GM18519 (cell line): ENCODE data around the gene CLHC1.
A peak's percentile ranks its signal among the peaks of the same experiment; 100 is the strongest.
"Not testable (repeated sequence)": the region's sequence is repeated elsewhere in the genome, so short reads cannot be mapped to it uniquely, and the experiment has no call there.

Source experiments
- ATAC-seq: cut with Tn5 transposase; IDR thresholded peaks from one replicate; pipeline ENCODE4 v1.9.1; 2021; ENCODE audit warnings: mild to moderate bottlenecking, moderate library complexity; ENCODE audit not compliant: unreplicated experiment, low FRiP score

Gene CLHC1

DNA sequence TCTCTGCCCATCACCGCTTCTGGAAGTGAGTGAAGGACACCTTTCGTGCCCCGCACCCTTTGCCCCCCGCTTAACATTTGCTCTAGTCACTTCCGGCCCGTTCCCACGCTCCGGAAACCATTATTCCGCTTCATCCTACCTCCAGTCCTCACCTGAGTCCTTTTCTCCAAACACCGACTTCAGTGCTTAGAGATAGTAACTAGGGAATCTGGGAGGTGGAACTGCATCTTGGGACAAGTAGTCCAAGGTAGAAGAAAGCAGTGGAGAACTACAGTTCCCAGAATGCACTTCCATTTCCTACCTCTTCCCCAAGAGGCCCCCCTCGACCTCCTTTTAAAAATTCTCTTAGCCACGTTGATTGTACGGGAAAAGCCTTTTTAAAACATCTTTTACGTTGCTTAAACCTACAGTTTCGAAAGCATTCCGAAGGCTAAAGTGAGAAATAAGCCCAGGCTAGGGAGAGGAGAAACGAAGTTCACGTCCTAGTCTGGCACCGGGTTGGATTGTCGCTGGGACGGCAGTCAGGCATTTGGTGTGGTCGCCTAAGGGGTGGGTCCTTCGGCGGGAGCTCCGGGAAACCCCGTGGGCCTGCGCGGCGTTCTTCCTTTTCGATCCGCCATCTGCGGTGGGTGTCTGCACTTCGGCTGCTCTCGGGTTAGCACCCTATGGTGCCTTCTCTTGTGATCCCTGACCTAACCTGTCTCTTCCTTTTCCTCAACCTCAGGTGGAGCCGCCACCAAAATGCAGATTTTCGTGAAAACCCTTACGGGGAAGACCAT lies at the start of gene CLHC1, which contains the start of gene RPS27A:
CLHC1 (minus strand) TSS at position 210 of the 779 bp plus-strand sequence. CDS start 9,882 bp downstream, outside the sequence.
RPS27A (plus strand) TSS at position 605 of the 779 bp plus-strand sequence; CDS start at position 742, 137 bp downstream.
- peak; percentile 78 for ATAC-seq

DNA sequence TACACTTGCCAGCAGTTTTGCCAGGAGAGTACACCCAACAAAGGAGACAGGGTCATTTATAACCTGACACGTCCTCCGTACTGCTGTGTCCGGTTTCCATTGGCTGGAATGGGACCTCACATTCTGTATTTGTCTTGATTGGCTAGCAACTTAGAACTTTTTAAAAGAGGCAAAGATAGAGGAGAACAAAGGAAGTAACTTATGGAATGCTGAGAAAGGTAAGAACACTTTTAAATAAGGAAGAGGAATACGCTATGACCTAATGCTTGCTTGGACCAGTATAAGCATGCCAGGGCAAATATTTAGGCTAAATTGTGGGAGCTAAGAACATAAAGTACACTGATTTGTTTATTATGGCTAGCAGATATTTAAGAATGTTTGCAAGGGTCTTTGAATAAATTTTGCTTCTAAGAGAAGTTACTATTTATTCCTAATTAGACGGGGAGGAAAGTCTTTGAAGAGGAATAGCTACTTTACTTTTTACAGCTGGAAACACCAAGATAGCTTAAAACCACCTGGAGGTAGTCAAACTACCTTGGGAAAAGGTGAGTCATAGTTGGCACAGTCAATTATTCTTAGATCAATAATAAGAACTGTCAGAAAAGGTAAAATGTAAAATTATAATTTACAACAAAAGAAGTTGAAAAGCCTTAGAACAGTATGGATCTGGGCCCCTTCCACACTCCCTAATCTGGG lies 48.9 kb upstream of the CLHC1 start:
- ATAC-seq = not testable (repeated sequence)

DNA sequence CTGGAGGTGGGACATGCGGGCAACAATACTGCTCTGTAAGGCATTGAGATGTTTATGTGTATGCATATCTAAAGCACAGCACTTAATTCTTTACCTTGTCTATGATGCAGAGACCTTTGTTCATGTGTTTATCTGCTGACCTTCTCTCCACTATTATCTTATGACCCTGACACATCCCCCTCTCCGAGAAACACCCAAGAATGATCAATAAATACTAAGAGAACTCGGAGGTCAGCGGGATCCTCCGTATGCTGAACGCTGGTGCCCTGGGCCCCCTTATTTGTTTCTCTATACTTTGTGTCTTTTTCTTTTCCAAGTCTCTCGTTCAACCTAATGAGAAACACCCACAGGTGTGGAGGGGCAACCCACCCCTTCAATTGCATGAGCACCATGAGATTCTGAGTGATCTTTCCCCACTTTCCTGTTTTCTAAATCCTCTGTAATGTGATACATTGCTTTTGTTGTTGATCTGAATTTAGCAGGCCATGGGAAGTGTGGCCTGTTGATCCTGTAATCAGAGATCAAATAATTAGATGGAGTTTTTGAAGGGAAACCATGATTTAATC lies 47.8 kb upstream of the CLHC1 start:
- not testable (repeated sequence) for ATAC-seq

DNA sequence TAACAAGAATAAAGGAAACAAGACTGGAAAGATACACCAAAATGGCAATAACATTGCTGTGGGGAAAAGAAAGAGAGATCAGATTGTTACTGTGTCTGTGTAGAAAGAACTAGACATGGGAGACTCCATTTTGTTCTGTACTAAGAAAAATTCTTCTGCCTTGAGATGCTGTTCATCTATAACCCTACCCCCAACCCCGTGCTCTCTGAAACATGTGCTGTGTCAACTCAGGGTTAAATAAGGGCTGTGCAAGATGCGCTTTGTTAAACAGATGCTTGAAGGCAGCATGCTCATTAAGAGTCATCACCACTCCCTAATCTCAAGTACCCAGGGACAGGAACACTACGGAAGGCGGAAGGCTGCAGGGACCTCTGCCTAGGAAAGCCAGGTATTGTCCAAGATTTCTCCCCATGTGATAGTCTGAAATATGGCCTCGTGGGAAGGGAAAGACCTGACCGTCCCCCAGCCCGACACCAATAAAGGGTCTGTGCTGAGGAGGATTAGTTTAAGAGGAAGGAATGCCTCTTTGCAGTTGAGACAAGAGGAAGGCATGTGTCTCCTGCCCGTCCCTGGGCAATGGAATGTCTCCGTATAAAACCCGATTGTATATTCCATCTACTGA lies 47.2 kb upstream of the CLHC1 start:
- not testable (repeated sequence) for ATAC-seq

DNA sequence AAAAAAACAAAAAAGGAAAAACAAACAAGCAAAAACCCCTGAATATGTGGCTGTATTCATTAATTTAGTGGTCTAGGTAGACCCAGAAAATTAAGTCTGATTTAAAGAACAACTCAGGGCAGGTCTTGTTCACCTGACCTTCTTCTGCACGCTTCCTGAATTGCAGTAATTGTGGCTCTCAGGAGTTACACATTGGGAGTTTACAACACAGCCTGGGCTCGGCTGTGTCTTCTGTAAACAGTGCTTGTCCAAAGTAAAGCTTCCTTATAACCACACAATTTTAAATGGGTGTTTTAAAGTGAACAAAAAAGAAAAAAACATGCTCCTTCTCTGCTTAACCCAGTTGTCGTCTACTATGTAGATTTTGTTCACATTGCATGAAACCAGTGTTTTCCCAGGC lies 45.2 kb upstream of the CLHC1 start:
- ATAC-seq = no peak

DNA sequence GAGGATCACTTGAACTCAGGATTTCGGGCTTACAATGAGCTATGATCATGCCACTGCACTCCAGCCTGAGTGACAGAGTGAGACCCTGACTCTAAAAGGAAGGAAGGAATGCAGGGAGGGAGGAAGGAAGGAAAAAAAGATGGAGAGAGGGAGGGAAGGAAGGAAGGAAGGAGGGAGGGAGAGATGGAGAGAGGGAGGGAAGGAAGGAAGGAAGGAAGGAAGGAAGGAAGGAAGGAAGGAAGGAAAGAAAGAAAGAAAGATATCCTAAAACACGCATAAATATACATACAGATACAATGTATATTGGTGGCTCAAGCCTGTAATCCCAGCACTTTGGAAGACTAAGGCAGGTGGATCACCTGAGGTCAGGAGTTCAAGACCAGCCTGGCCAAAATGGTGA lies 42.3 kb upstream of the CLHC1 start:
- not testable (repeated sequence) for ATAC-seq

DNA sequence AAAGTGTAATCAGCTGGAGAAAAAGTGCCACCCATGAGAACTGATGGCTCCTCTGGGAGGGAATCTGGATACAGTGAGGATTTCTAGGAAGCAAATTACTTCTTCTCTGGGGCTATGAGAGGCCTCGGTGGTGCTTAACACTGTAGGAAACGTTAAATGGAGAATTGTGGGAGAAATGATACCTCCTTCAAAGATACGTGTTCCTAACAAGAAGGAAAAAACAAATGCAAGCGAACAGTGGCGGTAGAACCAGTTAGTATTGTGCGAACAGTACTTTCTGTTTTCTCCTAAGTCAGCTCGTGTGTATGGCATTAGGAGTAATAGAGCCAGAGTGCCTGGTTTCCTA lies 37.5 kb upstream of the CLHC1 start:
- no peak for ATAC-seq

DNA sequence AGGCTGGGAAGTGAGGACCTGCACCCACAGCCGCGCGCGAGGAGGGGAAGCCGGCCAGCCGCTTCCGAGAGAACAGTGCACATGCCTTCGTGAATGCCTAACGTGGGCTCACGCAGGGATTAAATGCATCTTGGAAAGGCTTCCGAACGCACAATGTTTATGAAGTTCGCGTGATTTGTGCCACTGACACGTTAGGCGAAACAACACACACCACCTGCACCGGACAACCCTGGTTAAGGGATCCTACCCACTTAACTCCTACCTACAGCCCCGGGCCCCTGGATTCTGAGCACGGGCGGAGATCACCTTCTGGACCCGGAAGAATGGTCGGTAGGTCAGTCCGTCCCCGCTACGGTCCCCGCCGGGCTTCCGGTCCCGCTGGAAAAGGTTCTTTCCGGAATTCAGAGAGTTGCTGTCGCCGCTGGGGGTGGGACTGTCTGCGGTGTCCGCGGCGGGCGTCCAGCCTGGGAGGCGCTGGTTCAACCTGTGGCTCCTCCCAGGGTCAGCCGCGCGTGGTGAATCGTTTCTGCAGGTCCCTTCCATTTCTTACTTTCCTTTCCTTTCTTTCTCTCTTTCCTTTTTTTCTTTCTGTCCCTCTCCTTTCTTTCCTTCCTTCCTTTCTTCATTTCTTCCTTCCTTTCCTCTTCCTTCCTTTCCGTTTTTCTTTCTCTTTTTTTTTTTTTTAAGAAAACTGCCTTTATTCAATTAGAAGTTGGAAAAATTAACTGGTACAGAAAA lies 37.0 kb upstream of the CLHC1 start, which contains the start of gene MTIF2:
MTIF2 (minus strand) TSS at position 325 of the 738 bp plus-strand sequence. CDS start 5,373 bp downstream, outside the sequence.
- peak; percentile 85 for ATAC-seq

DNA sequence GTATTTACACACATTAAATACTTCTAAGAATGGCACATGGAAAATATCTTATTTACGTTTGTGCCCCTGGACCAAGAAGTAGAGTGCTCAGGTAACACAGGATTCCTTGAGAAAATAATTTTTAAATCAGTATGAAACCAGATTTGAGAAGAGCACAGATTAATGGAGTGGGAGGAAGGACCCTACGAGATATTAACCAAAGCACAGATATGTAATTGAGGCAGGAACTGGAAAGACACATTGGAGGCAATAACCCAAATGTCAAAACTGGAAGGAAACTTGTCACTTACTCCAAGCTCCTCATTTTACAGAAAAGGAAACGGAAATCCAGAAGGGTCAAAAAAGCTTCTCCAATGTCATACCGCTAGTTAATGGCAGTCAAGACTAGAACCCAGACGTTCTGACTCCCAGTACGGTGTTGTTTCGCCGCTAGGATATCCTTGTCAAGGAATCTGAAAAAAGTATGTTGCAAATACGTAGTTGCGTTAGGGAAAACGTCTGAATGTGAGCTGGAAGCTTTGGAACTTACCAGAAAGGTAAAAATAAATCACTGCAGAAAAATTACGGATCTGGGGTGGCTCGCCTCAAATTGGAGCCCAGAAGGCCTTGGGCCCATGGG lies 36.3 kb upstream of the CLHC1 start:
- no peak for ATAC-seq

DNA sequence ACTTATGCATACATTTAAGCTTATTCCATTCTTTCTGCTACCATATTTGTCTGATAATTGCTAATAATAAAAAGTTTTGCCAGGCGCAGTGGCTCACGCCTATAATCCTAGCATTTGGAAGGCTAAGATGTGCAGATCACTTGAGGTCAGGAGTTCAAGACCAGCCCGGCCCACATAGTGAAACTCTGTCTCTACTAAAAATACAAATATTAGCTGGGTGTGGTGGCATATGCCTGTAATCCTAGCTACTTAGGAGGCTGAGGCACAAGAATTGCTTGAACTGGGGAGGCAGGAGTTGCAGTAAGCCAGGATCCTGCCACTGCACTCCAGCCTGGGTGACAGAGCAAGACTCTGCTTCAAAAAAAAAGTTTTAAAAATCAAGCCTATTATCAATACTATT lies 27.5 kb upstream of the CLHC1 start:
- not testable (repeated sequence) for ATAC-seq

DNA sequence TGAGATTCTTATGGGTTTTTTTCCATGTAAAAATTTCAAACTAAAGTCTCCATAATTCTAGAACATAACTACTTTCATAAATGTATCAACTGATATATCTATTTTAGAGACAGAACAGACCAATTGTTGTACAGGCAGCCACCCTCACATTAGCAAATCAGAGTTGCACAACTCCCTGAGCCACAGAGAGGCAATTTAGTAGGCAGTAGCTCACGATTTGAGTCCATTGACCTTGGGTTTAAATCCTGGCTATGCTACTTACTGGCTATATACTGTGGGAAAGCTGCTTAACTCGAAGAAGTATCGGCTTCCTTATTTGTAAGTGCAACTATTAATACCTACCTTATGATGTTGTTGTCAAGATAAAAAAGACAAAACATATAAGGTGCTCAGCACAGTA lies 20.7 kb upstream of the CLHC1 start:
- no peak for ATAC-seq

DNA sequence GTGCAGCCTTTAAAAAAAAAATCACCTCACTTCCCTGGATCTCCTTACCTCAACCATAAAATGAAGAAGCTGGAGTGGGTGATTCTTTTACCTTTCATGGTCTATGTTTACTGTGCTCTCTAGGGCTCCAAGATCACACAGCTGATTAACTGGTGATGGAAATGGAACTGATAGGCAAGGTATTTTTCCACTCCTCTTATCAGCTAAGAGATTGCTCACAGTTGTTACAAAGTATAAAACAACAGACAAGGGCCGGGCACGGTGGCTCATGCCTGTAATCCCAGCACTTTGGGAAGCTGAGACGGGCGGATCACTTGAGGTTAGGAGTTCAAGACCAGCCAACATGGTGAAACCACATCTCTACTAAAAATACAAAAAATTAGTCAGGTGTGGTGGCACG lies 14.9 kb upstream of the CLHC1 start:
- ATAC-seq = no peak

DNA sequence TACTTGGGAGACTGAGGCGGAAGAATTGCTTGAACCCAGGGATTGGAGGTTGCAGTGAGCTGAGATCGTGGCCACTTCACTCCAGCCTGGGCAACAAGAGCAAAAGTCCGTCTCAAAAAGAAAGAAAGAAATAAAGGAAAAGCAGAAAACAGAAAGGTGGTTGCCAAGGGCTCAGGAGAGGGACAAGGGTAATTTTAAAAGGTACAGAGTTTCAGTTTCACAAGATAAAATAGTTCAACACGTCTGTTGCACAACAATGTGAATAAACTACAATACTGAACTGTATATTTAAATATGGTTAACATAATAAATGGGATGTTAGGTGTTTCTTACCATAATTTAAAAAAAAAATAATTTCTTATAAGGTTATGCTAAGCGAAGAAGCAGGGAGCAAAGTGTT lies 13.3 kb upstream of the CLHC1 start:
- ATAC-seq = no peak

DNA sequence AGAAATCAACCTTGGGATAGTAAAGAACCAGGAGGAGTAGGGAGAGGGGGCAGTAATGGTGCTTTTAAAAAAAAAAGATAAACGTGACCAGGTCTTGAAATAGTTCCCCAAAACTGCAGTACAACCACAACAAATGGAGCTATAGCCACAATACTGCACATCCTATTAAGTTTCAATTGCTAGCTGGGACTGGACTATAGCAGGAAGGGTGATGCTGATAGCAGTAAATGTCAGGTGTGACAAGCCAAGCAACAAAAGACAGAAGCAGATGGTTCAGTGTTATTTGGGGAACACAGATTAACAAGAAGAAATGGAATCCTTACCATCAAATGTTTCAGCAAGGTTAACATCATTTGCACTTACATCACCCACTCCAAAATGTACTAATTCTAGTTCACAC lies 10.5 kb upstream of the CLHC1 start:
- ATAC-seq = no peak

DNA sequence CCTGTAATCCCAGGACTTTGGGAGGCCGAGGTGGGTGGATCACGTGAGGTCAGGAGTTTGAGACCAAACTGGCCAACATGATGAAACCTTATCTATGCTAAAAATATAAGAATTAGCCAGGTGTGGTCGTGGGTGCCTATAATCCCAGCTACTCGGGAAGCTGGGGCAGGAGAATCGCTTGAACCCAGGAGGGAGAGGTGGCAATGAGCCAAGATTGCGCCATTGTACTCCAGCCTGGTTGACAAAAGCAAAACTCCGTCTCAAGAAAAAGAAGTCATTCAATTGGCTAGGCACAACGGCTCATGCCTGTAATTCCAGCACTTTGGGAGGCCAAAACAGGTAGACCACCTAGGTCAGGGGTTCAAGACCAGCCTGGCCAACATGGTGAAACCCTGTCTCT lies 9.5 kb upstream of the CLHC1 start:
- ATAC-seq = not testable (repeated sequence)

DNA sequence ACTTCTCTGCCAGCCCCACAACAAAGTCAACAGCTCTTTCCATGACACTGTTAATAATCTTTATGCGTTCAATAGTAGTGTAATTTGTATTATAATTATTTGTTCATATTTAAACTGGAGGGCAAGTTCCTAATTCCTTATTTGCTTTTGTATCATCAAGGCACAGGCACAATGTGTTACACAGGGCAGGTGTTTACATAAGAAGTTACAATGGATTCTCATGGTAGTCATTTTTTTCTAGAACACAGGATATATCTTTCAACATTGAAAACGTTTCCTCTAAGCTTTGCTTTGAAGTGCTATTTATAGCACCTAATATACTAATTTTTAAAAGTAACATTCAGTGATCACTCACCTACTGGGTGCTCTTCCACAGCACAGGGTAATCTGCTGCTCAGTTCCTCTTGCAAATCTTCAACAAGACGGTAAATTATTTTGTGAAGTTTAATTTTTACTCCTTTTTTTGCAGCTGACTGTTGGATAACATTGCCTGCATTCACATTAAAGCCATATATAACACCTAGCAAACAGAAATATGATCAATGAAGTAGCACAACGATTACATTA lies 7.6 kb upstream of the CLHC1 start:
- ATAC-seq = no peak

DNA sequence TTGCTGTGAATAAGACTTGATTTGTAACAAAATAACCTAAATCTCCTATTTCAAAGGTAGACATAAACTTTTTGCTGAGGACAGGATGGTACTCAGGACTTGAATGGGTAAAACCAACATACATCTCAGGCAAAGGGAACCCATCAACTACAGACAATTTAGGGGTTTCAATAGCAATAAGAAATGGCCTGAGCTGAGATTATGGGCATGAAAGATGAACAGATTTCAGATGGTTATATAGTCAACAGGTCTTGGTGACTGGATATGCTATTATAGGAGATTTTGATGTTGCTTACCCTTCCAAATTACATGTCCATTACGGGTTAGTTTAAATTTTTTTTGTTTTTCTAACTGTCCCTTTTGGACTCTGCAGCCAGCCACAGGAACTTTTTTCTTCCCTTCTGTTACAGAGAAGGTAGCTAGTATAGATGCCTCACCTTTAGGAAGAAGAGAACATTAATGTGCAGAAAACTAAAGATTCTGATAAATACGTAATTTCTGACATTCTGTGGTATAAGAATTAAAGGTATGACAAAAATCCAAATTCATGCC lies 5.0 kb upstream of the CLHC1 start:
- ATAC-seq = no peak

DNA sequence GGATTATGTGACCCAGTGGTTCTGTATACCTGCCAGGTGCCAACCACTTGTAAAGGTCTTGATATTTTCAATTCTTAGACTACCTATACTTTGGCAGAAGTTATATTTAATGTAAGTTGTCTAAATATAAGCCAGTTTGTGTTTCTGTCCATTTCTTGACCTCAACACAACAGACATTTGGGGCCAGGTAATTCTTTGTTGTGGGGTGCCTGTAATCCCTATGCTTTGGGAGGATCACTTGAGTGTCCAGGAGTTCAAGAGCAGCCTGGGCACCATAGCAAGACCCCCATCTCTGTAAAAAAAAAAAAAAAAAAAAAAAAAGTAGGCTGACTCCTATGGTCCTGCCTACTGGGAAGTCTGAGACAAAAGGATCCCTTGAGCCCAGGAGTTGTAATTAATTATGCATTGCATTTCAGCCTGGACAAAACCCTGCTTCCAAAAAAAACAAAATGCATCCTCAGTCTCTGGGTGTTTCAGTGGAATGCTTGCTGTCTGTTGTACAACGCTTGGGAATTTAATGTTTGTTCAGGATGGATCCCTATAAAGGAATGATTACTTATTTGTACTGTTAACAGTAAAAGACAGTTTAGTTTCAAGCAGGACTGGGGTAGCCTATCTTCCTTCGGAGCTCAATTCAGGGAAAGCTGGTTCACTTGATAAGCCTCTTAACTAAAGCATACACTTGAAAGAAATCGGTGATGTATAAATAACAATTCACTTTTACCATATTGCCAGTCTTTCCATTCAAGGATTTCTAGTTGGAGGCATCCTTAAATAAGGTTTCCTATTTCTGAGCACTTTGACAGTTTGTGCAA lies 3.8 kb upstream of the CLHC1 start:
- ATAC-seq = no peak

DNA sequence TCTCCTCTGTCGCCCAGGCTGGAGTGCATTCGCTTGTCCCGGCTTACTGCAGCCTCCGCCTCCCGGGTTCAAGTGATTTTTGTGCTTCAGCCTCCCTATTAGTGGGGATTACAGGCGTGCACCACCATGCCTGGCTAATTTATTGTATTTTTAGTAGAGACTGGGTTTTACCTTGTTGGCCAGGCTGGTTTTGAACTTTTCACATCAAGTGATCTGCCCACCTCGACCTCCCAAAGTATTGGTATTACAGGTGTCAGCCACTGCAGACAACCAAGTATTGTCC lies 1.5 kb upstream of the CLHC1 start:
- ATAC-seq = no peak
